Activated naive CD4-positive, alpha-beta T cell treated with anti-CD3 and anti-CD28 coated beads for 36 hours (primary cell): ENCODE measurements around the gene L1CAM. TPM values are rescaled to one million over a fixed set of nuclear protein-coding genes. Genes with fewer than 3 reads are reported as not detected.

ENCODE experiments used
- CTCF ChIA-PET: fragments of 350-600 bp; sonication (Branson Sonifier 250); formaldehyde crosslinking; loops from one replicate; lab custom pipeline; 2021; ENCODE audit warnings: antibody characterized with exemption; lab: Charles Lee
- DNase-seq: peaks from one replicate; pipeline ENCODE4 v3.0.0-alpha.2; 2020
- H3K27ac Mint-ChIP-seq: one replicate; pipeline ENCODE4 v1.8.0; 2021; ENCODE audit warnings: mild to moderate bottlenecking, mixed read lengths
- H3K27me3 Mint-ChIP-seq: one replicate; pipeline ENCODE4 v1.8.0; 2021; ENCODE audit warnings: low read depth, mixed read lengths
- H3K36me3 Mint-ChIP-seq: one replicate; pipeline ENCODE4 v1.8.0; 2021; ENCODE audit warnings: low read depth, mixed read lengths
- H3K4me1 Mint-ChIP-seq: one replicate; pipeline ENCODE4 v1.8.0; 2021; ENCODE audit warnings: low read depth, mixed read lengths
- H3K4me3 Mint-ChIP-seq: one replicate; pipeline ENCODE4 v1.8.0; 2021; ENCODE audit warnings: mild to moderate bottlenecking, moderate library complexity, mixed read lengths
- H3K9me3 Mint-ChIP-seq: one replicate; pipeline ENCODE4 v1.8.0; 2021; ENCODE audit warnings: mixed read lengths
- intact Hi-C: fragments of 100-400 bp; cut with micrococcal nuclease; formaldehyde crosslinking; loops from one replicate; pipeline ENCODE4 v1.15.1; 2023
- total RNA-seq, 2 experiments: library from RNA; stranded (reverse); gene quantifications; one replicate each; pipeline ENCODE4 v1.2.3, GENCODE V29; 2021

The L1CAM gene
- total RNA-seq, 2 experiments from 2014 or later: 0.40 to 0.57 TPM

DNA sequence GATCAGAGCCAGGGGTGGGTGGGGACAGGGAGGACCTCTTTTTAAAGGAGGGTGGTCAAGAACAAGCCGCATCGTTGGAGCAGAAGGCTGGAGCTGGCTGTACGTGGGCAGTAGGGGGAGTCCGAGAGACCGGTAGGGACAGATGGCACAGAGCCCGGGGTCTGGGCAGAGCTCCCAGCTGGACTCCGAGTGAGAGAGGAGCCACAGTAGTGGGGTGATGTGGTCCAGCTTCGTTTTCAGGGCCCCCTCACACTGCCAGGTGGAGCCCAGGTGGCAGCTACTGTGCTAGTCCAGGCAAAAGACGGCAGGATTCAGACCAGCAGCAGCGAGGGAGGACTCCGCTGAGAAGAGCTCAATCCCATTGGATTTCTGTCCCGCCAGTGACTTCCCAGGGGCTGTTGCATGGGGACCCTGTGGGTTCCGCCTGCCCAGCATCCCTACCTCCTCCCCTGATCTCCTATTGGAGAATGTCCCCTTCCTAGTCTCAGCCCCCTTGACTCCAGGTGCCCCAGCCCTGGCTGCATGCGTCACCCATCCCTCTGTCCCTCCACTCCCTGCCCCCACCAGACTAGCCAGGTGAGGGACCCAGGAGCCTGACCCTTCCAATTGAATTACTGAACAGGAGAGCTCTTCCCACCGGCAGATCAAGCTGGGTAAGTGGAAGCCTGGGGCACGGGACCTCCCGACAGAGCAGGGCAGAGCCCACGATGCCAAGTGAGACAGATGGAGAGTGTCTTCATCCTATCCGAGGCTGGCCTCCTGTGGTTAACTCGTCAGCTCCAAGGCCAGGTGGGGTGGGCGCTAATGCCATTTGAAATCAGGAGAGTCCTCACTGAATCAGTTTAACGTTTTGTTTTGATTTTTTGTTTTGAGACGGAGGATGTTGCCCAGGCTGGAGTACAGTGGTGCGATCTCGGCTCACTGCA lies 37.2 kb upstream of the L1CAM start:
- Mint-ChIP-seq H3K4me1 (peaks cover 22% of the 10 kb centered on the region), H3K4me3 (peak overlapping the region; percentile 92), H3K9me3 (no peaks in the 10 kb centered on the region), H3K36me3 (peaks cover 24% of the 10 kb centered on the region), H3K27ac (peak overlapping the region; percentile 98), H3K27me3 (no peaks in the 10 kb centered on the region)
- intact Hi-C loops: no loop called here
- CTCF ChIA-PET: interaction anchor here (0.6 to 10.6 kb wide), 7 partner anchors 9 to 156 kb away, joined by 3 to 82 read pairs (median 4); partner anchors contain the start of gene RENBP
- no peak for DNase-seq

DNA sequence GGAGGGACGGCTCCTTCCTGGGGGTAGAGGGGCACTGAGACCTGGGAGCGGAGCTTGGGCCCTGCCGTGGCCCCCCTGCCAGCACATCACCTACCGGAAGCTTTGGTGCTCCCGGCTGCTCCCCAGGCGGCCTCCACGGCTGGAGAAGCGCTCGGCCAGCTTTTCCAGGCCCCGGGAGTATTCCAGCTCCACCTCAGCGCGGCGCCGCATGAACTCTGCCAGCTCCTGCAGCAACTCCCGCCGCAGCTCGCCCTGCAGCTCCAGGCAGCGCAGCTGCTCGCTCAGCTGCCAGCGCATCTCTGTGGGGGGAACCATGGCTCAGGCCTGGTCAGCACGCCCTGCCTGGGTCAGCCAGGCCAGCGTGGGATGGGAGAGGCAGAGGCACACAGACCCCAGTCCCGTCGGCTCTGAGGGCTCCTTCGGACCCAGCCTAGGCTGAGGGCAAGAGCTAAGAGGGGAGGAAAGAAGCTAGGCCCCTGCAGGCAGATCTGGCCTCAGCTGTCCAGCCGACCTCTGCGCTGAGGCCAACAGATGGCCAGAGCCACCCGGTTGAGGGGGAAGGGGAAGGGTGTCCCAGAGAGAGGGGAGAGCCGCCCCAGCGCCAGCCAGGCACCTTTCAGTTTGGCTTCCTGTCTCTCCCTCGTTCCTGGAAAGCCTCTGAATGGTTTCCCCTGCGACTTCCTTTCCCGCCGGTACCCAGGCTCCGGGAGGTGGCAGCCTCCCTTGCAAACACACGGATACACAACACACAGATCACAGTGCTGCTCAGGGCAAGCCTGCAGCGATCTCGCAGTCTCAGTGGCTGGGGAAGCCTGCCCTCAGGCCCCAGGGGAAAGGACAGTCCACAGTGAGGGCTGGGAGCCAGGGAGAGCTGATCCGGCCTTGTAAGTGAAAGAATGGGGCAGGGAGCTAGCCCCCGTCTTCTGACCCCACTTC lies 35.8 kb upstream of the L1CAM start:
- intact Hi-C loops: no loop called here
- DNase-seq: peak; percentile 58
- CTCF ChIA-PET: interaction anchor here (0.7 to 10.6 kb wide), 5 partner anchors 11 to 155 kb away, joined by 3 to 82 read pairs (median 4); partner anchors contain the start of gene RENBP

DNA sequence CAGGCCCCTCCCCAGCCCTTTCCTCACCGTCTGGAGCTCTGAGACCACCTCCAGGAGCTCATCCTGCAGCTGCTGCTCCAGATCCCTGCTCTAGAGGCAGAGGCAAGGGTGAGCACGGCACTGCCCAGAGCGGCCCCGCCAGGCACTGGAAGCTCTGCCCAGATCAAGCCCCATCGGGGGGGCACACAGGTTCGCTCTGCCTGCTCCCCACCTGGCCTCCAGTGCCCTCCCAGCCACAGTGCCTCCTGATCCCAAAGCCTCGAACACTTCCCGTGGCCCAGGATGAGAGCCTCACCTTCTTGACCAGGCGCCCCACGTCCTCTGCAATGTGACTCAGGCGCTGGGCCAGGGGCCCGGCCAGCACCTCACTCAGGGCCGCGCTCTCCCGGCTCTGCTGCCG lies 35.1 kb upstream of the L1CAM start:
- H3K36me3 Mint-ChIP-seq: peaks cover 34% of the 10 kb centered on the region
- intact Hi-C loops: no loop called here
- H3K27me3 Mint-ChIP-seq: no peaks in the 10 kb centered on the region
- no peak for DNase-seq
- H3K4me1 Mint-ChIP-seq: peaks cover 24% of the 10 kb centered on the region
- H3K27ac Mint-ChIP-seq: no peak overlapping the region
- H3K4me3 Mint-ChIP-seq: no peak overlapping the region
- no peaks in the 10 kb centered on the region for H3K9me3 Mint-ChIP-seq
- CTCF ChIA-PET: interaction anchor here (10.6 kb wide), 1 partner anchor 26 kb away, joined by 82 read pairs; the partner anchor contains the start of gene RENBP

More for the DNA sequence above, 35.8 kb upstream of the L1CAM start:
- Mint-ChIP-seq H3K27me3 (no peaks in the 10 kb centered on the region), H3K36me3 (peaks cover 31% of the 10 kb centered on the region), H3K4me3 (peak overlapping the region; percentile 92), H3K9me3 (no peaks in the 10 kb centered on the region), H3K4me1 (peaks cover 24% of the 10 kb centered on the region), H3K27ac (peak overlapping the region; percentile 98)

DNA sequence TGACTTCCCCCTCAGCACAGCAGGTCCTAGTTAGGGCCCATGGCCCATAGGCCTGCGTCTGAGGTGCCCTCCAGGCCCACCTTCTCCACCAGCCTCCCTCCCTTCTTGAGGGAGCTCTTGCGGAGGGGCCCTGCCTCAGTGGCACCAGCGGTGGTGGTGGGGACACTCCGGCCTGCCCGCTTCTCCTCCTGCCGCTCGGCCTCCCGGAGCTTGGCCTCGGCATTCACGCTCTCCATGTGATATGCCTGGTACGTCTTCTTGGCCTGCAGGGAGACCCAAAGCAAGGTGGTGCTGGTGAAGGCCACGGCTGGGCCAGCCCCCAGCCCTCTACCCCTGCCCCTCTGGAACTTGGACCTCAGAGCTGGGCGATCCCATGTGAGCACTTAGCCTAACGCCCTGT lies 34.6 kb upstream of the L1CAM start:
- H3K4me3 Mint-ChIP-seq: no peak overlapping the region
- no peak overlapping the region for H3K27ac Mint-ChIP-seq
- CTCF ChIA-PET: interaction anchor here (10.6 kb wide), 1 partner anchor 26 kb away, joined by 82 read pairs; the partner anchor contains the start of gene RENBP
- H3K4me1 Mint-ChIP-seq: peaks cover 24% of the 10 kb centered on the region
- no peaks in the 10 kb centered on the region for H3K9me3 Mint-ChIP-seq
- intact Hi-C loops: no loop called here
- DNase-seq: no peak
- no peaks in the 10 kb centered on the region for H3K27me3 Mint-ChIP-seq
- H3K36me3 Mint-ChIP-seq: peaks cover 32% of the 10 kb centered on the region

DNA sequence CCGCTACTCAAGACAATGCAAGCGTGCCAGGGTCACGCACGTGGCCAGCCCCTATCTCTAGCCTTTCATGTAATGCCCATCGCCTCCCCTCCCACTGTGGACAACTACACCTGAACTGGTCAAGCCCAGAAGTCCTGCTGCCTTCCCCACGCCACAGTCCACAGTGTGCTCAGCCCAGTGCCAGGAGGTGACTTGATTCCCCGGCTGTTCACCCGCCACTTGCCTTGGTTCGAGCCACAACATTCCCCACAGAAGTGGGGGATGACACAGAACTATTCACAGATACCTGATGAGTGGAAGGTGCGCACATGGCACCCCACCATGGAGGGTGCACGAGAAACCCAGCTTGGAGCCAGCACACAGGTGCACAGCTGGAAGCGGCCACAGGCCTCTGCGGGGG lies 33.3 kb upstream of the L1CAM start:
- Mint-ChIP-seq H3K4me1 (peaks cover 24% of the 10 kb centered on the region), H3K4me3 (no peak overlapping the region)

DNA sequence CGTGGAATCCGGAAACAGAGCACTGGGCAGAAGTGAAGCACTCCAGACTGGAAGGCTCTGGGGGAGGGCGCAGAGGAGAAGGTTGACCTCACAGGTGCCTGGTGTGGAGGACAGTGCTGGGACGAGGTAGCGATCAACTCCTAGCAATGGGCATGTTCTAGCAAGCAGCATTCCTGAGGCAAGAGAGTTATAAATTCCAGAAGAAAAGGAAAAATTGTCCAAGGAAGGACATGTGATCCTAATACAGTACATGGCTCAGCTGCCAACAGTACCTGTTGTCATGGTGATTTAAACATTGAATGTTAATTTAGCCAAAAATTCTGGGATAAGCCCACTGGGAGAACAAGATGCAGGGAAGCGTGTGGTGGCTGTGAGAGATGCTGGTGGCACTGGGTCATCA lies 31.9 kb upstream of the L1CAM start:
- Mint-ChIP-seq H3K4me3 (no peak overlapping the region), H3K27me3 (no peaks in the 10 kb centered on the region), H3K9me3 (no peaks in the 10 kb centered on the region), H3K27ac (no peak overlapping the region), H3K36me3 (peaks cover 24% of the 10 kb centered on the region), H3K4me1 (peaks cover 17% of the 10 kb centered on the region)
- intact Hi-C loops: no loop called here
- DNase-seq: no peak
- CTCF ChIA-PET: no interaction called here

More for the DNA sequence above, 33.3 kb upstream of the L1CAM start:
- CTCF ChIA-PET: no interaction called here
- no peaks in the 10 kb centered on the region for H3K9me3 Mint-ChIP-seq
- intact Hi-C loops: no loop called here
- no peaks in the 10 kb centered on the region for H3K27me3 Mint-ChIP-seq
- DNase-seq: no peak
- H3K36me3 Mint-ChIP-seq: peaks cover 27% of the 10 kb centered on the region
- no peak overlapping the region for H3K27ac Mint-ChIP-seq

DNA sequence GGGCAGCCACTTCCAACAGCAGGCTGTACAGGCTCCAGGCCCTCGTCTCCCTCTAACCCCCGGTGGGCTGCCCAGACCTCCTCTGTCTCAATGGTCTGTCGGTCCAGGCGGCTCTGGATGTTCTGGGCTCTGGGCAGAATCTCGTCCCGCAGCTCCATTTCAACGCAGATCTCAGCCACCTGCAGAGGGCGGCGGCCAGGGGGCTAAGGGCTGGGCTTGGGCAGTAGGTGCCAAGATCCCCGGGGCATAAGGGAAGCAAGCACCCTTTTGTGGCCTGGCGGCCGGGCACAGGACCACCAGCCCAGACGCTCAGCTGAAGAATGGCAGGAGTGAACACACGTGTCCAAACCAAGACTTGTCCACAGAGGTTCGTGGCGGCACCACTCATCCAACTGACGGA lies 27.7 kb upstream of the L1CAM start:
- Mint-ChIP-seq H3K4me1 (peaks cover 11% of the 10 kb centered on the region), H3K27ac (no peak overlapping the region), H3K9me3 (no peaks in the 10 kb centered on the region), H3K27me3 (no peaks in the 10 kb centered on the region), H3K4me3 (no peak overlapping the region), H3K36me3 (peaks cover 21% of the 10 kb centered on the region)
- no peak for DNase-seq
- intact Hi-C loops: no loop called here
- CTCF ChIA-PET: no interaction called here

DNA sequence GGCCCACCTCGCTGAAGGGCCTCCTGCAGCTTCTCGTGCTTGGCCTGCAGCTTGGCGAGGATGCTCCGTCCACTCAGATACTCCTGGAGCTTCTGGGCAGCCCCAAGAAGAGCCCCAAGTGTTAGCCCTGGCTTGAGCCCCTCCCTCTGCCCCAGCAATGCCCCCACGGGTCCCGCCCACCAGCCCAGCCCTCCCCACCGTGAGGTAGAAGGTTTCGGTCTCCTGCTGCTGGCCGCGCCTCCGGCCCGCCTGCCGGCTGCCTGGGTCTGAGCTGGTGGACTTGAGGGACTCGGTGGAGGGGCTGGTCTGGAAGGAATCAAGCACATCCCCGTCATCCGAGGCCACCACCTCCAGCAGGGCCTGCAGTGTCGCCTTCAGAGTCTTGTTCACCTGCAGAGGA lies 27.2 kb upstream of the L1CAM start:
- Mint-ChIP-seq H3K9me3 (no peaks in the 10 kb centered on the region), H3K4me3 (no peak overlapping the region), H3K27ac (no peak overlapping the region), H3K36me3 (peaks cover 20% of the 10 kb centered on the region), H3K4me1 (peaks cover 11% of the 10 kb centered on the region), H3K27me3 (no peaks in the 10 kb centered on the region)
- CTCF ChIA-PET: no interaction called here
- intact Hi-C loops: no loop called here
- DNase-seq: no peak

DNA sequence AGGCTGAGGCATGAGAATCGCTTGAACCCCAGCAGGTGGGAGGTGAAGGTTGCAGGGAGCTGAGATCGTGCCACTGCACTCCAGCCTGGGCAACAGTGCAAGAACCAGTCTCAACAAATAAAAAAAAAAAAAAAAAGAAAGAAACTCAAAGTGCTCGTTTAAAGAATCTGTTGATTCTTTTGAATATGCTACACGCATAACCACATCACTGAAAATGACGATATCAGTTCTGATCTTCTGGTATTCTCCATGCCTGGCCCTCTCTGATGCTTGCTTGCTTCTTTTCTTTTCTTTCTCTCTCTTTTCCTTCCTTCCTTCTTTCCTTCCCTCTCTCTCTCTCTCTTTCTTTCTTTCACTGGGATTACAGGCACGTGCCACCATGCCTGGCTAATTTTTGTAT lies 25.8 kb upstream of the L1CAM start:
- Mint-ChIP-seq H3K9me3 (no peaks in the 10 kb centered on the region), H3K27me3 (no peaks in the 10 kb centered on the region), H3K27ac (no peak overlapping the region), H3K4me3 (no peak overlapping the region), H3K4me1 (peaks cover 8% of the 10 kb centered on the region), H3K36me3 (peaks cover 12% of the 10 kb centered on the region)
- CTCF ChIA-PET: no interaction called here
- DNase-seq: no peak
- intact Hi-C loops: no loop called here

DNA sequence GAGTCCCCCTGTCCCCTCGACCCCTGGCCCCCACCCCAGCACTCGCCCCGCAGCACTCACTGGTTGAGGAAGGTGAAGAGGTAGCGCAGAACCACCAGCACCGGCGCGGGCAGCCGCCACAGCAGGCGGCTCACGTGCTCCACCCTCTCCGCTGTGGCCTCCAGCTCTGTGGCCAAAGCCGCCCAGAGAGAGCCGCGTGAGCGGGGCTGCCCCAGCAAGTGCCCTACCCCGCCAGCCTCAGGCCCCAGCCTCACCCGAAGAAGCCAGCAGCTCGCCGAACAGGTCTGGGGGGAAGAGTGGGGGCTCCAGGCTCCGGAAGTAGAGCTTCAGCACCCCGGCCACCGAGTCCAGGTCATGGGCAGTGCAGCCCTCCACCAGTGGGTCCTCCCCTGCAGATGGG lies 24.5 kb upstream of the L1CAM start:
- intact Hi-C loops: no loop called here

DNA sequence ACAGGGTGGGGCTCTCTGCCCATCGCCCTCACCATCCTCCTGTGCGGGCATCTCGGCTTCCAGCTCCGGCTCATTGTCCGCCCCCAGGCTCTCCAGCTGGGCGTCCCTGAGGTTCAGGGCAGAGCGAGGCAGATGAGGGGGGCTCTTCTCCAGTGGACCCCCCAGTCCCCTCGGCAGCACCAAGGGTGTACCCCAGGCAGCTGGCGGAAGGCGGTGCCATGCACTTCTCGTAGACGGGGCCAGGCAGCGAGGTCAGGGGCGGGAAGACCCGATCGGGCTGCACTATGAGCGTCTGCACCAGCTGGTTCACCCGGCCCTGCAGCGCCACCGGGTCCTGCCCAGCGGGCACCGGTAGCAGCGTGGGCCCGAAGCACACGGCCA lies 24.0 kb upstream of the L1CAM start:
- Mint-ChIP-seq H3K36me3 (peaks cover 10% of the 10 kb centered on the region), H3K4me1 (peaks cover 8% of the 10 kb centered on the region), H3K27ac (no peak overlapping the region), H3K27me3 (no peaks in the 10 kb centered on the region), H3K9me3 (no peaks in the 10 kb centered on the region), H3K4me3 (no peak overlapping the region)
- intact Hi-C loops: no loop called here
- CTCF ChIA-PET: no interaction called here
- no peak for DNase-seq

More for the DNA sequence above, 24.5 kb upstream of the L1CAM start:
- H3K9me3 Mint-ChIP-seq: no peaks in the 10 kb centered on the region
- H3K4me3 Mint-ChIP-seq: no peak overlapping the region
- H3K27ac Mint-ChIP-seq: no peak overlapping the region
- no peaks in the 10 kb centered on the region for H3K27me3 Mint-ChIP-seq
- peaks cover 10% of the 10 kb centered on the region for H3K36me3 Mint-ChIP-seq
- no peak for DNase-seq
- CTCF ChIA-PET: interaction anchor here (0.6 kb wide), 1 partner anchor 73 kb away, joined by 5 read pairs; no protein-coding TSS in a partner anchor
- H3K4me1 Mint-ChIP-seq: peaks cover 8% of the 10 kb centered on the region
